Uterus (tissue), 4 donors: ENCODE data around the gene MAX. TPM values are rescaled to one million over a fixed set of nuclear protein-coding genes. Genes with fewer than 3 reads are reported as not detected.

Source experiments
- DNase-seq, 2 donors: peaks; one replicate each; pipeline ENCODE4 v3.0.0-alpha.2; 2019 to 2020
- H3K27ac ChIP-seq, 2 donors: fragments of 200-600 bp; sonication (generic); 1 replicate in 1 of 2; 2 replicates in 1 of 2; pipeline ENCODE4 v1.5.1; 2016 to 2018
- H3K27me3 ChIP-seq, 2 donors: fragments of 200-600 bp; sonication (generic); one replicate each; pipeline ENCODE4 v1.5.1; 2018 to 2019; ENCODE audit warnings: control low read depth in 1 of 2
- H3K36me3 ChIP-seq, 2 donors: fragments of 200-600 bp; sonication (generic); one replicate each; pipeline ENCODE4 v1.5.1; 2019; ENCODE audit warnings: control low read depth in 1 of 2
- H3K4me1 ChIP-seq, 2 donors: fragments of 200-600 bp; sonication (generic); one replicate each; pipeline ENCODE4 v1.5.1; 2018 to 2019; ENCODE audit warnings: control low read depth in 1 of 2
- H3K4me3 ChIP-seq, 2 donors: fragments of 200-600 bp; sonication (generic); 1 replicate in 1 of 2; 2 replicates in 1 of 2; pipeline ENCODE4 v1.5.1; 2018 to 2019; ENCODE audit warnings: mild to moderate bottlenecking in 1 of 2
- H3K9me3 ChIP-seq, 2 donors: fragments of 200-600 bp; sonication (generic); one replicate each; pipeline ENCODE4 v1.5.1; 2019; ENCODE audit warnings: control low read depth in 1 of 2
- CTCF ChIP-seq, 4 experiments: fragments of 200-600 bp in 2 of 4; fragments of 450-650 bp in 2 of 4; sonication (generic) in 2 of 4; IDR thresholded peaks; one replicate each; pipeline ENCODE4 v1.5.1; 2016 to 2019; ENCODE audit warnings: antibody characterized with exemption in 4 of 4, mild to moderate bottlenecking in 2 of 4, moderate library complexity in 1 of 4
- POLR2A ChIP-seq, 2 donors: fragments of 450-650 bp; IDR thresholded peaks; one replicate each; pipeline ENCODE4 v1.6.1; 2016; ENCODE audit warnings: antibody characterized with exemption in 2 of 2, mild to moderate bottlenecking in 1 of 2, moderate library complexity in 1 of 2
- intact Hi-C: fragments of 100-400 bp; cut with DNase I; formaldehyde crosslinking; loops from one replicate; pipeline ENCODE4 v1.15.1; 2023; ENCODE audit warnings: low total_unique reads
- total RNA-seq, 4 donors: library from RNA; depleted of rRNA in 3 of 4; stranded (reverse); fragments of >200 nt in 3 of 4; gene quantifications; one replicate each; pipeline versions ENCODE4 v1.1.0 to v1.2.4, GENCODE V29; 2014 to 2023
- donor health status: DM: yes; HTN: yes; CAD: no.

MAX gene
- total RNA-seq, 4 donors from 2014 or later, result 32.6 to 153 (median 68.4) TPM

GRCh38 chr14:65079201-65079600, 23.1 kb downstream of the MAX start:
- Histone ChIP-seq H3K36me3 (no peaks in the 10 kb centered on the region), H3K4me1 (peaks cover 3 to 12% of the 10 kb centered on the region in 2 donors), H3K27me3 (no peaks in the 10 kb centered on the region), H3K27ac (peak overlapping the region in 1 of 2 donors; percentile 55), H3K9me3 (no peaks in the 10 kb centered on the region), H3K4me3 (no peak overlapping the region)
- no peak for TF ChIP-seq POLR2A (IDR thresholded peaks at IDR 0.05)
- intact Hi-C loops, result no loop called here
- no peak for DNase-seq

- DNase-seq, result no peak
- Histone ChIP-seq H3K4me3 (no peak overlapping the region), H3K27me3 (no peaks in the 10 kb centered on the region), H3K9me3 (no peaks in the 10 kb centered on the region), H3K36me3 (no peaks in the 10 kb centered on the region), H3K27ac (no peak overlapping the region), H3K4me1 (peaks cover 3 to 7% of the 10 kb centered on the region in 2 donors)
- intact Hi-C loops, result no loop called here
- TF ChIP-seq POLR2A (IDR thresholded peaks at IDR 0.05), result no peak
- no peak for TF ChIP-seq CTCF (IDR thresholded peaks at IDR 0.05)
These were observed 25.0 kb downstream of the MAX start for GRCh38 chr14:65077318-65077717.

- DNase-seq, result no peak
- Histone ChIP-seq H3K27me3 (no peaks in the 10 kb centered on the region), H3K36me3 (no peaks in the 10 kb centered on the region), H3K27ac (no peak overlapping the region), H3K4me3 (no peak overlapping the region), H3K9me3 (no peaks in the 10 kb centered on the region), H3K4me1 (peaks cover 3 to 4% of the 10 kb centered on the region in 2 donors)
- intact Hi-C loops, result no loop called here
- TF ChIP-seq CTCF (IDR thresholded peaks at IDR 0.05), result no peak
- no peak for TF ChIP-seq POLR2A (IDR thresholded peaks at IDR 0.05)
These were observed 26.5 kb downstream of the MAX start for GRCh38 chr14:65075628-65076325.

GRCh38 chr14:65074449-65075150, 27.7 kb downstream of the MAX start:
- DNase-seq, result no peak
- H3K4me3 ChIP-seq, result no peak overlapping the region
- H3K27ac ChIP-seq, result no peak overlapping the region
- TF ChIP-seq CTCF (IDR thresholded peaks at IDR 0.05), result no peak
- H3K9me3 ChIP-seq, result no peaks in the 10 kb centered on the region
- intact Hi-C loops, result no loop called here
- peaks cover 0 to under 1% of the 10 kb centered on the region in 2 donors for H3K4me1 ChIP-seq
- no peaks in the 10 kb centered on the region for H3K27me3 ChIP-seq
- no peaks in the 10 kb centered on the region for H3K36me3 ChIP-seq

GRCh38 chr14:65073605-65074201, 28.6 kb downstream of the MAX start:
- Histone ChIP-seq H3K27ac (no peak overlapping the region), H3K4me1 (no peaks in the 10 kb centered on the region)
- intact Hi-C loops, result no loop called here

More at GRCh38 chr14:65073605-65074201, 28.6 kb downstream of the MAX start:
- H3K36me3 ChIP-seq, result no peaks in the 10 kb centered on the region
- no peaks in the 10 kb centered on the region for H3K27me3 ChIP-seq
- no peak for TF ChIP-seq POLR2A (IDR thresholded peaks at IDR 0.05)
- no peak for TF ChIP-seq CTCF (IDR thresholded peaks at IDR 0.05)
- DNase-seq, result no peak
- H3K4me3 ChIP-seq, result no peak overlapping the region
- H3K9me3 ChIP-seq, result no peaks in the 10 kb centered on the region
